ENCODE results near the gene TGM4.

The TGM4 gene

DNA sequence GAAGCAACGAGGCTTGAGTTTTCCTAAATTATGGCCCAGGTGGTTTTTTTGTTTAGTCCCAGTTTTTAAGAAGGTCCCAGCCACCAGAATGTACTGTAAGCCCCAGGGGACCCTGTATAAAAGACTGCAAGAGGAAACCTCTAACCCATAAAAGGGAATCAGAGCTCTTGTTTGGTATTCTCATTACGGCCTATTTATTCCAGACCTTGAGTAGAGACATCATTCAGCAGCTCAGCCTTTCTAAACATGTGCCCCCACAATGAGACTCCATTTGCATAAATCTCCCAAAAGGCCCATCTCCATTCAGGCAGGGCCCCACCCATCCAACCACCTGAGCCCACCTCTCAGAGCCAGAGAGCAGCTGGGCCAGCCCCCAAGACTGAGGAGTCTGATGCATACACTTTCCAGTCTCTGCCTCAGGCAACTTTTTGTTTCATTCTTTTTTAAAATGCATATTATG lies 75.9 kb downstream of the TGM4 start:
- DNase-seq (ENCODE audit: low spot score), result no peak
- no peak overlapping the region for H3K27ac ChIP-seq
- no peak overlapping the region for H3K4me3 ChIP-seq
- TF ChIP-seq, protein P1, sequence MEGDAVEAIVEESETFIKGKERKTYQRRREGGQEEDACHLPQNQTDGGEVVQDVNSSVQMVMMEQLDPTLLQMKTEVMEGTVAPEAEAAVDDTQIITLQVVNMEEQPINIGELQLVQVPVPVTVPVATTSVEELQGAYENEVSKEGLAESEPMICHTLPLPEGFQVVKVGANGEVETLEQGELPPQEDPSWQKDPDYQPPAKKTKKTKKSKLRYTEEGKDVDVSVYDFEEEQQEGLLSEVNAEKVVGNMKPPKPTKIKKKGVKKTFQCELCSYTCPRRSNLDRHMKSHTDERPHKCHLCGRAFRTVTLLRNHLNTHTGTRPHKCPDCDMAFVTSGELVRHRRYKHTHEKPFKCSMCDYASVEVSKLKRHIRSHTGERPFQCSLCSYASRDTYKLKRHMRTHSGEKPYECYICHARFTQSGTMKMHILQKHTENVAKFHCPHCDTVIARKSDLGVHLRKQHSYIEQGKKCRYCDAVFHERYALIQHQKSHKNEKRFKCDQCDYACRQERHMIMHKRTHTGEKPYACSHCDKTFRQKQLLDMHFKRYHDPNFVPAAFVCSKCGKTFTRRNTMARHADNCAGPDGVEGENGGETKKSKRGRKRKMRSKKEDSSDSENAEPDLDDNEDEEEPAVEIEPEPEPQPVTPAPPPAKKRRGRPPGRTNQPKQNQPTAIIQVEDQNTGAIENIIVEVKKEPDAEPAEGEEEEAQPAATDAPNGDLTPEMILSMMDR (IDR thresholded peaks at IDR 0.05), result no peak

DNA sequence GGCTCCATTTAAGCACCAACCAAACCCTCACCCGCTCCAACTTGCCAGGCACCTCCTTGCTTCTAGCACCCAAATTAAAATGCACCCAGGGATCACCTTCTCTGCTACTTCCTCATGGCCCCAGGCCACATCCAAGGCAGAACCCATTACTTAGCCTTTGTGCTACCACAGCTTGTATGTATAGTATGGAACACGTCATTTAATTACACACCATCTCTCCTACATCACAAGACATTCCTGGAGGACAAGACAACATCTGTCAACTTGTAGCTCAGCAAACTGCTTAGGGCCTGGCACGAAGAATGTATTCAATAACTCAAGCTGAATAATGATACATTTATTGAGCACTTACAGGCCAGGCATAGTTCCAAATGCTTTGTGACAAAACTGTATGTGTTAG lies 78.3 kb downstream of the TGM4 start:
- H3K4me3 ChIP-seq, result no peak overlapping the region
- TF ChIP-seq, protein P1 (IDR thresholded peaks at IDR 0.05), result no peak

DNA sequence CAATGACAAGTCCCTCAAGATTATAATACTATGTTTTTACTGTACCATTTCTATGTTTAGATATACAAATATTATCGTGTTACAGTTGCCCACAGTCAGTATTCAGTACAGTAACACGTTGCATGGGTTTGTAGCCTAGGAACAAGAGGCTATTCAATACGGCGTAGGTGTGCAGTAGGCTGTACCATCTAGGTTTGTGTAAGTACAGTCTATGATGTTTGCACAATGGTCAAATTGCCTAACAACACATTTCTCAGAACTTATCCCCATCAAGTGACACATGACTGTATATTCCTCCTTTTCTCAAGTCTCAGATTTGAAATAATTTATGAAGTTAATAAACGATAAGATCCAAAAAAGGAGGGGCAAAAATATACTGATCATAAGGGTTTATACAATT lies 79.9 kb downstream of the TGM4 start:
- H3K4me3 ChIP-seq, result no peak overlapping the region
- H3K27ac ChIP-seq, result no peak overlapping the region
- TF ChIP-seq, protein P1 (IDR thresholded peaks at IDR 0.05), result no peak
- DNase-seq (ENCODE audit: low spot score), result no peak

More for the DNA sequence above, 78.3 kb downstream of the TGM4 start:
- DNase-seq (ENCODE audit: low spot score), result no peak
- no peak overlapping the region for H3K27ac ChIP-seq

DNA sequence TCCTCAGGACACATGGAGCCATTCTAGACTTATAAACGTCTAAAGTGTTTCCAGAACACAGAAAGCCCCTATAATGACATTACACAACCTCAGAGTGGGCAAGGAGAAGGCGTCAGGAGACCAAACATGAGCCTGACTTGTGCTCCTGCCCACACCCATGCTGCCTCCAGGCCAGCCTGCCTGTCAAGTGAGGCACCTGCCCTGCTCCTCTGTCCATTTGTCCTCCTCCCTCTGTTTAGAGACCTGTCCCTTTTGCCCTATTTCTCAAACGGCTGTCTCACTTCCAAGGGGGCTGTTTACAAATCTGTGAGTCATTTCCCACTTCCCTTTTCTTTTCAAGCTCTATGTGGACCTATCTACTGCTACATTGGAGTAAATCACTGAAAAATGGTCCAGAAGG lies 80.6 kb downstream of the TGM4 start:
- no peak overlapping the region for H3K4me3 ChIP-seq
- no peak for DNase-seq (ENCODE audit: low spot score)

DNA sequence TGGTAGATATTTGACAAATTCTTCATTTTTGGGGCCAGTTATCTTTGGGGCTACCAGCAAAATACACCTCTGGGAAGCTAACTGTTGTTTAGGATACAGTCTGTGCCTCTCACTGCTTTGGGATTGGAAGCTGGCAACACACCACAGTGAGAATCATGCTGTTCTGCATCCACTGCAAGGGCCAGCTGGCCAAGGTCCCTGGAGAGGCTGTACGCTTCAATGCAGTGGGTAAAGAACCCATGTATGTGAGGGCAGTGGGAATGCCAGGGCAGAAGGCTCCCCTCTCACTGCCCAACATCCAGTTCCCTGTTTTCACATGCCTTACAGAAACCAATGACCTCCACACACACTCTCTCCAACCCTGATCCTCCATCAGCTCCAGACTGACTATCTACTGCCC lies 81.5 kb downstream of the TGM4 start:
- TF ChIP-seq, protein P1 (IDR thresholded peaks at IDR 0.05), result no peak
- Histone ChIP-seq H3K4me3 (no peak overlapping the region), H3K27ac (no peak overlapping the region)
- DNase-seq (ENCODE audit: low spot score), result no peak

More for the DNA sequence above, 80.6 kb downstream of the TGM4 start:
- H3K27ac ChIP-seq, result no peak overlapping the region
- TF ChIP-seq, protein P1 (IDR thresholded peaks at IDR 0.05), result no peak

DNA sequence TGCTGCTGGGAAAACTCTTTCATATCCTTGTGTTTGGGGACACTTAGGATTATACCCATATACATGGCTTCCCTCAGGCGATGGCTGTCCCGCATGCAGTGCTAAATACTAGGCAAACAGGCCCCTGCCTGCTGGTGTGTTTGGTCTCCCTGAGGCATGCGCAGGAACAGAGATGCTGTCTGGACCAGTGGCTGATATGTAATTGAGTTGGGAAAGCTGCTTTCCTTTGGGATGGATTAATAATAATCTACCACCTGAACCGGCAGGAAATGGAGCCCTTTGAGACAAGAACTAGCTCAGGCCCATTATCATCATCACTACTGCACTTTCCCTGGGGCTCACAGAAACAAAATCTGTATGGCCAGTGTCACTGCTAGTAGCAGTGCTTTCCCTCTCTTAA lies 83.6 kb downstream of the TGM4 start:
- no peak for DNase-seq (ENCODE audit: low spot score)
- TF ChIP-seq, protein P1 (IDR thresholded peaks at IDR 0.05), result no peak
- Histone ChIP-seq H3K27ac (no peak overlapping the region), H3K4me3 (no peak overlapping the region)

DNA sequence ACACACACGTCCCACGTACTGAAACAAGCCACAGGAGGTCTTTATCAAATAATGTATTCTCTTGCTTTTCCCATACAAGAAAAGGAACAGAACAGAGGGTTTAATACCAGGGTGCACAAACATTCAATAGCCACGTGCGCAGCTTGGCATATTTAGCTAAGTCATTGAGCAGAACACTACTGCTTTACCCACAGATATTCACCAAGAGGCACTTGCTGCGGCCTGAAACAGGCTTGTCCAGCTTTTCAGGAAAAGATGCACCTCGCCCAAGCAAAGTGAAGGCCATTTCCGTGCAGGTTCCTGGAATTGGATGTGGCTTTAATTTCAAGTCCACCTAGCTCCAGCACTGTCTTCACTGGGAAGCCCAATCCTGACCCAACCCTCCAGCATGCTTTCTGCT lies 84.0 kb downstream of the TGM4 start:
- Histone ChIP-seq H3K27ac (no peak overlapping the region), H3K4me3 (no peak overlapping the region)
- no peak for DNase-seq (ENCODE audit: low spot score)
- TF ChIP-seq, protein P1 (IDR thresholded peaks at IDR 0.05), result no peak

Measured in coronary artery (tissue), 2 donors.